OCI-LY1 (cell line): ENCODE results near the gene FXYD4.
"Not testable (repeated sequence)": the region's sequence is repeated elsewhere in the genome, so short reads cannot be mapped to it uniquely, and the experiment has no call there.

Source experiments
- H2AFZ ChIP-seq: fragments of 200-600 bp; sonication (generic), shearing (Covaris generic); 2 replicates; pipeline ENCODE4 v1.6.0; 2014; ENCODE audit warnings: antibody characterized with exemption, mild to moderate bottlenecking, low read length
- H3F3A ChIP-seq: fragments of 200-600 bp; sonication (generic), shearing (Covaris generic); 2 replicates; pipeline ENCODE4 v1.6.0; 2014; ENCODE audit warnings: mild to moderate bottlenecking, antibody characterized with exemption, low read length, moderate library complexity; ENCODE audit not compliant: insufficient read depth
- H3K27ac ChIP-seq: fragments of 200-600 bp; sonication (generic); 2 replicates; pipeline ENCODE4 v1.5.1; 2014; ENCODE audit warnings: low read length, mixed run types, mild to moderate bottlenecking, low read depth; ENCODE audit not compliant: poor library complexity, severe bottlenecking
- H3K27me3 ChIP-seq: fragments of 200-600 bp; sonication (generic); 2 replicates; pipeline ENCODE4 v1.6.0; 2014; ENCODE audit warnings: antibody characterized with exemption, mild to moderate bottlenecking, low read length, moderate library complexity; ENCODE audit not compliant: insufficient read depth
- H3K36me3 ChIP-seq: fragments of 200-600 bp; sonication (generic); 2 replicates; pipeline ENCODE4 v1.6.1; 2014; ENCODE audit warnings: mild to moderate bottlenecking, antibody characterized with exemption, low read length, moderate library complexity, mixed read lengths; ENCODE audit not compliant: insufficient read depth
- H3K4me1 ChIP-seq: fragments of 200-600 bp; sonication (generic); 2 replicates; pipeline ENCODE4 v1.5.1; 2014; ENCODE audit warnings: mild to moderate bottlenecking, low read length, moderate library complexity; ENCODE audit not compliant: insufficient read depth, severe bottlenecking
- H3K4me2 ChIP-seq: fragments of 200-600 bp; sonication (generic), shearing (Covaris generic); 2 replicates; pipeline ENCODE4 v1.6.1; 2014; ENCODE audit warnings: low read length
- H3K4me3 ChIP-seq: fragments of 200-600 bp; sonication (generic); 2 replicates; pipeline ENCODE4 v1.5.1; 2014; ENCODE audit warnings: low read length, low read depth, mild to moderate bottlenecking, mixed read lengths; ENCODE audit not compliant: poor library complexity, severe bottlenecking
- H3K79me2 ChIP-seq: fragments of 200-600 bp; shearing (Covaris generic); 2 replicates; pipeline ENCODE4 v1.6.1; 2016; ENCODE audit warnings: mixed run types, low read length, mixed read lengths; ENCODE audit not compliant: insufficient read depth
- H3K9ac ChIP-seq: fragments of 200-600 bp; sonication (generic), shearing (Covaris generic); 2 replicates; pipeline ENCODE4 v1.6.1; 2014; ENCODE audit warnings: mild to moderate bottlenecking, low read length, mixed read lengths
- H3K9me2 ChIP-seq: fragments of 200-600 bp; sonication (generic), shearing (Covaris generic); 2 replicates; pipeline ENCODE4 v1.6.1; 2014; ENCODE audit warnings: low read depth, mild to moderate bottlenecking, low read length, mixed read lengths
- H3K9me3 ChIP-seq: fragments of 200-600 bp; shearing (Covaris generic); 2 replicates; pipeline ENCODE4 v1.6.1; 2014; ENCODE audit warnings: low read length, mixed read lengths
- H4K20me1 ChIP-seq: fragments of 200-600 bp; sonication (generic), shearing (Covaris generic); 2 replicates; pipeline ENCODE4 v1.6.0; 2016; ENCODE audit warnings: mild to moderate bottlenecking, low read length; ENCODE audit not compliant: insufficient read depth
- CTCF ChIP-seq: fragments of 200-600 bp; sonication (generic), shearing (Covaris generic); IDR thresholded peaks from 2 replicates; pipeline ENCODE4 v1.5.1; 2017; ENCODE audit warnings: mild to moderate bottlenecking, antibody characterized with exemption, low read length, moderate library complexity, mixed read lengths
- EZH2 ChIP-seq: fragments of 200-600 bp; sonication (generic), shearing (Covaris generic); IDR thresholded peaks from 2 replicates; pipeline ENCODE4 v1.8.0; 2017; ENCODE audit warnings: borderline replicate concordance, mixed run types, mild to moderate bottlenecking, antibody characterized with exemption, low read length, moderate library complexity, mixed read lengths

FXYD4 gene

GRCh38 chr10:43327986-43328385 is 43.5 kb upstream of the FXYD4 start:
- Histone ChIP-seq H3K9ac (no peak overlapping the region), H3F3A (no peaks in the 10 kb centered on the region), H3K36me3 (no peaks in the 10 kb centered on the region; the same call in 1 of the 2 replicates), H3K4me2 (no peak overlapping the region), H3K79me2 (no peaks in the 10 kb centered on the region), H2AFZ (no peak overlapping the region), H3K4me1 (no peaks in the 10 kb centered on the region), H3K27me3 (no peaks in the 10 kb centered on the region), H3K27ac (no peak overlapping the region), H4K20me1 (no peaks in the 10 kb centered on the region), H3K9me2 (no peaks in the 10 kb centered on the region), H3K9me3 (no peaks in the 10 kb centered on the region), H3K4me3 (no peak overlapping the region)
- TF ChIP-seq CTCF (no peak), EZH2 (no peak)

- H4K20me1 ChIP-seq, H2AFZ ChIP-seq, H3K79me2 ChIP-seq, H3K4me3 ChIP-seq, H3K9me2 ChIP-seq, H3K9ac ChIP-seq, H3K4me2 ChIP-seq, H3F3A ChIP-seq, H3K36me3 ChIP-seq, H3K27ac ChIP-seq, H3K4me1 ChIP-seq, H3K27me3 ChIP-seq, H3K9me3 ChIP-seq: not testable (repeated sequence)
These were observed 42.6 kb upstream of the FXYD4 start for GRCh38 chr10:43328810-43329209.

- H3F3A ChIP-seq, H3K4me2 ChIP-seq: not testable (repeated sequence)
These were observed 42.1 kb upstream of the FXYD4 start for GRCh38 chr10:43329246-43329885.

GRCh38 chr10:43330049-43330823 is 41.2 kb upstream of the FXYD4 start:
- H3K9ac ChIP-seq, H3K27me3 ChIP-seq, H2AFZ ChIP-seq, H4K20me1 ChIP-seq, H3K4me2 ChIP-seq, H3K9me3 ChIP-seq, H3K4me3 ChIP-seq, H3K4me1 ChIP-seq, H3K27ac ChIP-seq, H3K9me2 ChIP-seq, H3F3A ChIP-seq, H3K36me3 ChIP-seq, H3K79me2 ChIP-seq: not testable (repeated sequence)

More at GRCh38 chr10:43329246-43329885, 42.1 kb upstream of the FXYD4 start:
- H2AFZ ChIP-seq, H3K4me3 ChIP-seq, H3K36me3 ChIP-seq, H3K27me3 ChIP-seq, H3K79me2 ChIP-seq, H3K27ac ChIP-seq, H3K9me2 ChIP-seq, H4K20me1 ChIP-seq, H3K9me3 ChIP-seq, H3K4me1 ChIP-seq, H3K9ac ChIP-seq: not testable (repeated sequence)

- H3K9ac ChIP-seq, H3K4me1 ChIP-seq, H3K36me3 ChIP-seq, H3K9me2 ChIP-seq, H3K4me2 ChIP-seq, H3K79me2 ChIP-seq, H3K9me3 ChIP-seq, H3K27me3 ChIP-seq, H2AFZ ChIP-seq, H3F3A ChIP-seq, H4K20me1 ChIP-seq, H3K27ac ChIP-seq, H3K4me3 ChIP-seq: not testable (repeated sequence)
These were observed 40.7 kb upstream of the FXYD4 start for GRCh38 chr10:43330824-43331127.
